HEK293T (cell line): ENCODE results near the gene ZZZ3.

Experiments used
- ARNT ChIP-seq: fragments of 450-650 bp; IDR thresholded peaks from 2 replicates; pipeline ENCODE4 v1.6.1; 2017; ENCODE audit warnings: mild to moderate bottlenecking
- ELF4 ChIP-seq: fragments of 450-650 bp; IDR thresholded peaks from 2 replicates; pipeline ENCODE4 v1.6.1; 2017; ENCODE audit warnings: antibody characterized with exemption
- FOXA1 ChIP-seq: fragments of 450-650 bp; IDR thresholded peaks from 2 replicates; pipeline ENCODE4 v1.6.1; 2016; ENCODE audit warnings: mild to moderate bottlenecking
- FOXK2 ChIP-seq: fragments of 450-650 bp; IDR thresholded peaks from 2 replicates; pipeline ENCODE4 v1.6.1; 2016; ENCODE audit warnings: mild to moderate bottlenecking
- FOXM1 ChIP-seq: fragments of 450-650 bp; IDR thresholded peaks from 2 replicates; pipeline ENCODE4 v1.6.1; 2017; ENCODE audit warnings: mild to moderate bottlenecking, borderline replicate concordance
- LEF1 ChIP-seq: fragments of 450-650 bp; IDR thresholded peaks from 2 replicates; pipeline ENCODE4 v1.6.1; 2017; ENCODE audit warnings: mild to moderate bottlenecking, borderline replicate concordance
- NFRKB ChIP-seq: fragments of 450-650 bp; IDR thresholded peaks from 2 replicates; pipeline ENCODE4 v1.6.1; 2016; ENCODE audit warnings: mild to moderate bottlenecking, moderate library complexity
- SP1 ChIP-seq: fragments of 450-650 bp; IDR thresholded peaks from 2 replicates; pipeline ENCODE4 v1.6.1; 2017
- SUZ12 ChIP-seq: fragments of 450-650 bp; IDR thresholded peaks from 2 replicates; pipeline ENCODE4 v1.6.1; 2016; ENCODE audit warnings: mild to moderate bottlenecking
- TARDBP ChIP-seq: fragments of 450-650 bp; IDR thresholded peaks from 2 replicates; pipeline ENCODE4 v1.6.1; 2016
- ZNF384 ChIP-seq: fragments of 450-650 bp; IDR thresholded peaks from 2 replicates; pipeline ENCODE4 v1.6.1; 2016

DNA sequence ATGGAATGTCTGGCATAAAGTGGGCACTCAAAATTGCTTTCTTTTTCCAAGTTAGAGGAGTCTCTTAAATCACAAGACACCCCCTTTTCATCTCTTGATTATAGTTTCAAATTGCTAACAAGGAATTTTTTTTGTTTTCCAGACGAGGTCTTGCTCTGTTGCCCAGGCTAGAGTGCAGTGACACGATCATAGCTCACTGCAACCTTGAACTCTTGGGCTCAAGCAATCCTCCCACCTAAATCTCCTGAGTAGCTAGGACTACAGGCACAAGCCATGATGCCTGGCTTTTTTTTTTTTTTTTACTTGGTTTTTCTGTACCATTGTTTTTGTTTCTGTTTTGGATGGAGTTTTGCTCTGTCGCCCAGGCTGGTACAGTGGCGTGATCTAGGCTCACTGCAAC, 20.8 kb downstream of the ZZZ3 start:
- TF ChIP-seq FOXA1 (no peak), ELF4 (no peak), NFRKB (no peak), SP1 (no peak), FOXK2 (no peak), FOXM1 (no peak), ZNF384 (no peak), ARNT (no peak), SUZ12 (no peak), TARDBP (no peak), LEF1 (no peak)
